Psoas muscle (tissue), 8 donors: ENCODE data around the gene ADAP1. TPM values are rescaled to one million over a fixed set of nuclear protein-coding genes. Genes with fewer than 3 reads are reported as not detected.

Experiments used
- ATAC-seq, 4 donors: fragments of 200-7000 bp; cut with Tn5 transposase; one replicate each; pipeline ENCODE4 v1.9.1; 2020; ENCODE audit warnings: moderate library complexity in 3 of 4, mild to moderate bottlenecking in 2 of 4
- DNase-seq, 2 donors: peaks; one replicate each; pipeline ENCODE4 v3.0.0-alpha.2; 2020
- H3K27ac ChIP-seq: fragments of 200-600 bp; one replicate; pipeline ENCODE4 v1.8.0; 2022
- H3K27me3 ChIP-seq, 3 donors: fragments of 200-600 bp in 1 of 3; one replicate each; pipeline versions ENCODE4 v1.6.1 to v1.8.0; 2013 to 2022; ENCODE audit warnings: low read length in 2 of 3, mild to moderate bottlenecking in 2 of 3, moderate library complexity in 1 of 3; ENCODE audit not compliant: insufficient read depth in 3 of 3
- H3K36me3 ChIP-seq, 2 donors: fragments of 200-600 bp in 1 of 2; one replicate each; pipeline versions ENCODE4 v1.6.1 to v1.8.0; 2013 to 2022; ENCODE audit warnings: low read depth in 1 of 2, mild to moderate bottlenecking in 1 of 2, moderate library complexity in 1 of 2; ENCODE audit not compliant: insufficient read depth in 1 of 2
- H3K4me1 ChIP-seq: fragments of 200-600 bp; one replicate; pipeline ENCODE4 v1.8.0; 2022
- H3K4me3 ChIP-seq: fragments of 200-600 bp; one replicate; pipeline ENCODE4 v1.8.0; 2022; ENCODE audit warnings: mild to moderate bottlenecking
- H3K9me3 ChIP-seq: fragments of 200-600 bp; one replicate; pipeline ENCODE4 v1.8.0; 2022
- WGBS, 3 donors: extraction: QIAGEN DNeasy Blood & Tissue Kit; methylation state at CpG; one replicate each; pipeline versions ENCODE4 v1.1.6 to v1.1.7; 2013; 5-methylcytosine and 5-hydroxymethylcytosine counted together
- intact Hi-C, 2 donors: fragments of 100-400 bp; cut with DNase I; formaldehyde crosslinking; loops; one replicate each; pipeline versions ENCODE4 v1.11.0 to v1.14.2; 2022
- polyA plus RNA-seq, 3 donors: library from polyadenylated mRNA; stranded (reverse); fragments of 200-250 nt; gene quantifications; one replicate each; pipeline ENCODE4 v1.2.3, GENCODE V29; 2013
- total RNA-seq, 4 donors: library from RNA; stranded (reverse); fragmentation: NEBNext Ultra II Directional in 2 of 4; extraction: Animal tissue kit (Norgen Biotek cat#: 25700) in 2 of 4; gene quantifications; one replicate each; pipeline versions ENCODE4 v1.2.1 to v1.2.4, GENCODE V29; 2021 to 2023
- TF ChIP-seq, protein P1 (sequence below): fragments of 200-600 bp; IDR thresholded peaks from one replicate; pipeline ENCODE4 v1.8.0; 2022; ENCODE audit warnings: antibody characterized with exemption
- donor health status: healthy with polysubstance abuse.
- donor health status: DM: no; HTN: no; CAD: no; lungs with moderate emphysema.
- donor health status: Bipolar disorder and iron deficiency.
- donor health status: healthy.
- donor health status: DM: yes; HTN: yes; CAD: no.
- donor health status: DM: no; HTN: no; CAD: no.
- donor health status: DM: no; HTN: no; CAD: no.
- donor health status: DM: yes; HTN: yes; CAD: no.

ADAP1 gene
- total and polyA plus RNA-seq, 7 donors: 0.18 to 1.4 (median 0.88) TPM

DNA sequence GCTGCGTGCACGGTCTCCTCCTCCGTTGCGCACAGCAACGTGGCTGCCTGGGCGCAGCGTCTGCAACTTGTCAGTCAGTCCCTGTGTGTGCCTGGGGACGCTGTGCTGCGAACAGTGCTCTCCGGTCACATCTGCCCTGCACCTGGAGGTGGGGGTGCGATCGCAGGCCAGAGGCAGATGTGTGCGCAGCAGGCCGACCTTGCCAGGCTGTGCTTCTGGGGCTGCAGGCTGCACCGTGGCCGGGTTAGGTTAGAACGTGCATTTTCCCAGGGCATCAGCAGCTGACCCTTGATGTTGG, 86.3 kb downstream of the ADAP1 start:
- Histone ChIP-seq H3K36me3 (peaks cover 2 to 88% of the 10 kb centered on the region in 2 donors), H3K27ac (peak overlapping the region; percentile 74), H3K9me3 (no peaks in the 10 kb centered on the region), H3K27me3 (no peaks in the 10 kb centered on the region), H3K4me3 (no peak overlapping the region), H3K4me1 (peaks cover 15% of the 10 kb centered on the region)
- no peak for ATAC-seq
- no peak for DNase-seq
- TF ChIP-seq, protein P1, sequence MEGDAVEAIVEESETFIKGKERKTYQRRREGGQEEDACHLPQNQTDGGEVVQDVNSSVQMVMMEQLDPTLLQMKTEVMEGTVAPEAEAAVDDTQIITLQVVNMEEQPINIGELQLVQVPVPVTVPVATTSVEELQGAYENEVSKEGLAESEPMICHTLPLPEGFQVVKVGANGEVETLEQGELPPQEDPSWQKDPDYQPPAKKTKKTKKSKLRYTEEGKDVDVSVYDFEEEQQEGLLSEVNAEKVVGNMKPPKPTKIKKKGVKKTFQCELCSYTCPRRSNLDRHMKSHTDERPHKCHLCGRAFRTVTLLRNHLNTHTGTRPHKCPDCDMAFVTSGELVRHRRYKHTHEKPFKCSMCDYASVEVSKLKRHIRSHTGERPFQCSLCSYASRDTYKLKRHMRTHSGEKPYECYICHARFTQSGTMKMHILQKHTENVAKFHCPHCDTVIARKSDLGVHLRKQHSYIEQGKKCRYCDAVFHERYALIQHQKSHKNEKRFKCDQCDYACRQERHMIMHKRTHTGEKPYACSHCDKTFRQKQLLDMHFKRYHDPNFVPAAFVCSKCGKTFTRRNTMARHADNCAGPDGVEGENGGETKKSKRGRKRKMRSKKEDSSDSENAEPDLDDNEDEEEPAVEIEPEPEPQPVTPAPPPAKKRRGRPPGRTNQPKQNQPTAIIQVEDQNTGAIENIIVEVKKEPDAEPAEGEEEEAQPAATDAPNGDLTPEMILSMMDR: no peak
- 90 to 91% (median 91%) methylated on average over 17 of the region's 17 CpGs for WGBS, 3 donors
- intact Hi-C loops: loop anchor here in 1 of 2 donors (5.0 kb wide), 1 partner anchor 46 kb away; no protein-coding TSS in a partner anchor

DNA sequence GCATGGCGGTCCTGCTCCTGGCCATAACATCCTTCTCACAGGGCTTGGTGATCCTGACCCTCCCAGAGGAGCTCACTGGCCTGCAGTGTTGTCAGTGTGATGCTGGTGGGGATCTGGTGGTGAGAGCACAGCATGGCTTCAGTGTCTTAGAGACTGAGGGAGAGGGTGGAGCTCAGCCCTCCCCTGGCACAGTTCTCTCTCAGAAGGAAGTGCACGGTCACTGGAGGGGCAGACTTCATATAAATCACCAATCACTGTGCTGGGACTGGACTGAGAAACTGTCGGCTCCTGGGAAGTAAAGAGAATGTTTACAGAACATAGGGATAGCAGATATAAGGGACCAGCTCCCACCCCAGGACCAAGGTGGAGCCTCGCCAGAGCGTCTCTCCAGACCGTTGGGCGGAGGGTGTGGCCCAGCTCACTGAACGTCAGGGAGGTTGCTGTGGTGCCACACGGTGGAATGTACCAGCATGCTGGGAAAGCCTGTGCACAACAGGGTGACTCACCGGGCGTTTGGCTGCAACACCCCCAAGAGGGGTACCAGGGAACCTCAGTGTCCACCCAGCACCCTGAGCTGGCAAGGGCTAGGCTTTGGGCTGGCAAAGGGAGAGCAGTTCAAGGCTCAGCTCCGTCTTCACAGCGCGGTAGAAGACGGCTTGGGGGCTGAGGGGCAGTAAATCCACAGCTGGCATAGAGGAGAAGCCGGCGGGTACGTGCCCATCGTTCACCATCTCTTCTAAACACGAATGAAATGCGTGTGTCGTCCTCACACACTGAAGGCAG, 86.9 kb downstream of the ADAP1 start:
- peak; percentile 67 to 85 for DNase-seq
- Histone ChIP-seq H3K9me3 (no peaks in the 10 kb centered on the region), H3K4me1 (peaks cover 15% of the 10 kb centered on the region), H3K4me3 (no peak overlapping the region), H3K27ac (peak overlapping the region; percentile 74), H3K36me3 (peaks cover 2 to 89% of the 10 kb centered on the region in 2 donors), H3K27me3 (no peaks in the 10 kb centered on the region)
- intact Hi-C loops: loop anchor here in 1 of 2 donors (5.0 kb wide), 1 partner anchor 45 kb away; no protein-coding TSS in a partner anchor
- TF ChIP-seq, protein P1: no peak
- 67 to 81% (median 72%) methylated on average over 22 of the region's 22 CpGs for WGBS, 3 donors
- ATAC-seq: peak; percentile 77 to 92 (median 90)

DNA sequence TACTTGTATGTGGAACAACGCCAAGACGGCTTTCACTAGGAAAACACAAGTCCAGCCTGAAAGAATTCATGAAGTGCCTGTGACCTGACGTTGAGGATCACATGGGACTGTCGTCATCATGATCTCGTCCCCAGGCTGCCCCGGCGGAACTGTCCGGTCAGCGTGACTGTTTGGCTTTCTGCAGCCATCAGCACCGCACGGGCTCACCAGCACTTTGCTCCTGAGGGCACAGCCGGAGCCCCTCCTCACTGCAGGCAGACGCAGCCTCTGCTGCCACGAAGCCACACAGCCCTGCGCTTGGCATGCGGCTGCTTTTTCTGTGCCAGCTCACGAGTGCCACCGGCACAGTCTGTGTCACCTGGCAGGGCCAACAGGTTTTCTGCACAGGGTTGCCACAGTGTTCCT, 87.5 kb downstream of the ADAP1 start:
- peaks cover 2 to 89% of the 10 kb centered on the region in 2 donors for H3K36me3 ChIP-seq
- no peaks in the 10 kb centered on the region for H3K9me3 ChIP-seq
- peak; percentile 69 to 76 for DNase-seq
- intact Hi-C loops: loop anchor here in 1 of 2 donors (5.0 kb wide), 1 partner anchor 45 kb away; no protein-coding TSS in a partner anchor
- H3K4me1 ChIP-seq: peaks cover 15% of the 10 kb centered on the region
- H3K4me3 ChIP-seq: no peak overlapping the region
- TF ChIP-seq, protein P1: no peak
- H3K27me3 ChIP-seq: no peaks in the 10 kb centered on the region
- H3K27ac ChIP-seq: peak overlapping the region; percentile 74
- peak; percentile 65 to 73 (median 68) for ATAC-seq
- 40 to 62% (median 45%) methylated on average over 18 of the region's 18 CpGs for WGBS, 3 donors

DNA sequence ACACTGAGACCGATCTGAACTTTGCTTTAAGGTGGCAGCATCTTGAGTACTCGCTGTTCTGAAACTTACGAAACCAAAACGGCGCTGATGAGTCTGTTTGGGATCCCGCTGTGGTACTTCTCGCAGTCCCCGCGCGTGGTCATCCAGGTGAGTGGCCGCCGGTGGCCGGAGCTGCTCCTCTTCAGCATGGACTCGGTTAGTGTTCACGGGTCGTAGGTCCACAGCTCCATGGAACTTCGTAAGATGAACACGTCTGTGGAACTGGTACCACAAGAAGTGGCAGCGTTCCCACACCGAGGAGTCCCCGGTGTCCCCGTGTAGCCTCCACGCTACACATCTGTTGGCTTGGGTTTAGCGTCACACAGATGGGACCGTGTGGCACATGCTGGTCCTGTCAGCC, 88.6 kb downstream of the ADAP1 start:
- ATAC-seq (no peak), DNase-seq (no peak)
- H3K4me3 ChIP-seq: no peak overlapping the region
- WGBS, 3 donors: 87 to 89% (median 88%) methylated on average over 25 of the region's 25 CpGs
- peaks cover 1 to 89% of the 10 kb centered on the region in 2 donors for H3K36me3 ChIP-seq
- no peaks in the 10 kb centered on the region for H3K27me3 ChIP-seq
- H3K9me3 ChIP-seq: no peaks in the 10 kb centered on the region
- peaks cover 15% of the 10 kb centered on the region for H3K4me1 ChIP-seq
- H3K27ac ChIP-seq: peak overlapping the region; percentile 74
- intact Hi-C loops: loop anchor here in 1 of 2 donors (5.0 kb wide), 1 partner anchor 44 kb away; no protein-coding TSS in a partner anchor
- TF ChIP-seq, protein P1: no peak
